H1 (cell line): Measurements from ENCODE around the gene PTPRR. TPM values are rescaled to one million over a fixed set of nuclear protein-coding genes. Genes with fewer than 3 reads are reported as not detected.
A peak's percentile ranks its signal among the peaks of the same experiment; 100 is the strongest.

ENCODE experiments used
- BCL11A ChIP-seq, 2 experiments: IDR thresholded peaks; one replicate each; pipeline ENCODE4 v1.6.1; 2011; ENCODE audit warnings: low read depth in 2 of 2, low read length in 2 of 2, mild to moderate bottlenecking in 2 of 2
- CHD7 ChIP-seq: fragments of 300-600 bp; sonication (generic); IDR thresholded peaks from 2 replicates; pipeline ENCODE4 v1.7.1; 2012; ENCODE audit warnings: low read length, moderate library complexity, mild to moderate bottlenecking, inconsistent platforms; ENCODE audit not compliant: insufficient replicate concordance
- CTCF ChIP-seq, 3 experiments: IDR thresholded peaks; 1 replicate in 2 of 3; 2 replicates in 1 of 3; pipeline versions ENCODE4 v1.5.1 to v1.6.1; 2011; ENCODE audit warnings: low read length in 3 of 3, mild to moderate bottlenecking in 3 of 3, inconsistent platforms in 2 of 3, low read depth in 1 of 3, moderate library complexity in 1 of 3; ENCODE audit not compliant: insufficient read depth in 1 of 3; ENCODE audit errors: control extremely low read depth in 1 of 3
- FOSL1 ChIP-seq: IDR thresholded peaks from 2 replicates; pipeline ENCODE4 v1.6.1; 2011; ENCODE audit warnings: mild to moderate bottlenecking, low read depth, low read length, moderate library complexity; ENCODE audit not compliant: insufficient read depth
- KDM1A ChIP-seq: fragments of 200-600, 300-600 bp; sonication (generic); IDR thresholded peaks from 2 replicates; pipeline ENCODE4 v1.7.1; 2016; ENCODE audit warnings: mild to moderate bottlenecking, low read length, borderline replicate concordance
- NRF1 ChIP-seq: IDR thresholded peaks from 2 replicates; pipeline ENCODE4 v1.6.1; 2011; ENCODE audit warnings: mild to moderate bottlenecking, low read depth, low read length, improper control_type of control experiment
- SIN3A ChIP-seq, 2 experiments: IDR thresholded peaks in 1 of 2; conservative IDR thresholded peaks in 1 of 2; 2 replicates each; pipeline ENCODE4 v1.6.1; 2011 to 2012; ENCODE audit warnings: low read length in 2 of 2, improper control_type of control experiment in 1 of 2, low read depth in 1 of 2, mild to moderate bottlenecking in 1 of 2
- SP1 ChIP-seq: IDR thresholded peaks from 2 replicates; pipeline ENCODE4 v1.6.1; 2011; ENCODE audit warnings: low read depth, low read length
- polyA plus RNA-seq, 7 experiments: library from polyadenylated mRNA; depleted of rRNA in 3 of 7; stranded (reverse) in 5 of 7; unstranded in 2 of 7; fragments of >200 nt in 5 of 7; fragments of 200-250 nt in 2 of 7; gene quantifications; 1 replicate in 5 of 7; 2 replicates in 1 of 7; 4 replicates in 1 of 7; pipeline versions ENCODE4 v1.2.1 to v1.2.3, GENCODE V29; 2011 to 2013; ENCODE audit warnings: missing spikeins in 2 of 7, mixed read lengths in 2 of 7
- total RNA-seq: library from RNA; stranded (reverse); fragmentation: NEBNext Ultra II Directional; extraction: Animal tissue kit (Norgen Biotek cat#: 25700); gene quantifications from 2 replicates; pipeline ENCODE4 v1.2.1, GENCODE V29; 2021

PTPRR gene
- total and polyA plus RNA-seq, 2 of the 8 experiments (the other 6 are each of a cell fraction or from before 2014, with no cell fraction given): 0.07 to 0.35 TPM

- TF ChIP-seq CHD7 (no peak), CTCF (IDR thresholded peaks at IDR 0.05; ENCODE audit: control extremely low read depth in 1 of 3, insufficient read depth in 1 of 3, low read depth in 1 of 3, low read length in 3 of 3) (no peak), BCL11A (IDR thresholded peaks at IDR 0.05; ENCODE audit: low read depth in 2 of 2, low read length in 2 of 2) (no peak), SIN3A (conservative IDR thresholded peaks at IDR 0.05 in 1 of 2, IDR thresholded peaks at IDR 0.05 in 1 of 2; ENCODE audit: low read depth in 1 of 2, low read length in 2 of 2) (peak in 1 of 2 experiments; percentile 57; a peak in 1 of 4 replicates), SP1 (peak; percentile 46; the same call in 1 of the 2 replicates), FOSL1 (no peak), NRF1 (no peak), KDM1A (no peak)
- TF ChIP-seq, all 59 proteins: peak for 2
Measured at GRCh38 chr12:70919597-70920035, 922 bp downstream of the PTPRR start (continued).
